Caco-2 (cell line): Measurements from ENCODE around the gene HCFC1R1. TPM values are rescaled to one million over a fixed set of nuclear protein-coding genes. Genes with fewer than 3 reads are reported as not detected.

ENCODE experiments used
- BruUV-seq: library from RNA; stranded (reverse); fragments of 400-500 nt; replicated peaks from 2 replicates; lab custom pipeline; 2021; lab: Mats Ljungman, UMichigan
- CTCF ChIA-PET: fragments of 300-600 bp; sonication (Branson Sonifier 250); formaldehyde crosslinking; loops from one replicate; lab custom pipeline; 2022; ENCODE audit warnings: antibody characterized with exemption; lab: Charles Lee
- POLR2A ChIA-PET: fragments of 300-600 bp; sonication (Branson Sonifier 250); formaldehyde crosslinking; loops from one replicate; lab custom pipeline; 2022; ENCODE audit warnings: antibody characterized with exemption; lab: Charles Lee
- DNase-seq, 2 experiments: peaks; one replicate each; pipeline versions ENCODE4 v3.0.0 to v3.0.0-alpha.2; 2020 to 2022
- H3K27me3 ChIP-seq: replicated peaks from 2 replicates; pipeline ENCODE4 v1.6.0; 2011; ENCODE audit warnings: low read length; ENCODE audit not compliant: control insufficient read depth, insufficient read depth
- H3K36me3 ChIP-seq: 2 replicates; pipeline ENCODE4 v1.5.1; 2011; ENCODE audit warnings: low read length; ENCODE audit not compliant: control insufficient read depth, insufficient read depth
- H3K4me1 ChIP-seq: fragments of 250-450 bp; sonication (Bioruptor Pico); 2 replicates; pipeline ENCODE4 v1.5.1; 2020; ENCODE audit warnings: mild to moderate bottlenecking
- H3K4me3 ChIP-seq: 2 replicates; pipeline ENCODE4 v1.5.1; 2011; ENCODE audit warnings: low read depth, mild to moderate bottlenecking, control low read depth, low read length
- H3K9me3 ChIP-seq: fragments of 250-450 bp; sonication (Bioruptor Pico); 2 replicates; pipeline ENCODE4 v1.5.1; 2020; ENCODE audit warnings: mild to moderate bottlenecking, moderate library complexity
- H3K27ac Mint-ChIP-seq: one replicate; pipeline ENCODE4 v1.8.0; 2022; ENCODE audit warnings: mixed read lengths; ENCODE audit not compliant: unreplicated experiment
- H3K27me3 Mint-ChIP-seq: one replicate; pipeline ENCODE4 v1.8.0; 2022; ENCODE audit warnings: mixed read lengths; ENCODE audit not compliant: insufficient read depth, unreplicated experiment
- H3K36me3 Mint-ChIP-seq: one replicate; pipeline ENCODE4 v1.8.0; 2022; ENCODE audit warnings: mild to moderate bottlenecking, mixed read lengths; ENCODE audit not compliant: insufficient read depth, unreplicated experiment
- H3K4me1 Mint-ChIP-seq: one replicate; pipeline ENCODE4 v1.8.0; 2022; ENCODE audit warnings: low read depth, mixed read lengths; ENCODE audit not compliant: unreplicated experiment
- H3K4me3 Mint-ChIP-seq: one replicate; pipeline ENCODE4 v1.8.0; 2022; ENCODE audit warnings: mild to moderate bottlenecking, moderate library complexity, mixed read lengths; ENCODE audit not compliant: unreplicated experiment
- H3K9me3 Mint-ChIP-seq: one replicate; pipeline ENCODE4 v1.8.0; 2022; ENCODE audit warnings: mixed read lengths; ENCODE audit not compliant: unreplicated experiment
- intact Hi-C: fragments of 100-400 bp; cut with micrococcal nuclease; formaldehyde crosslinking; loops from one replicate; pipeline ENCODE4 v1.10.0; 2022; ENCODE audit not compliant: unreplicated experiment
- total RNA-seq: library from RNA; stranded (reverse); gene quantifications from 2 replicates; pipeline ENCODE4 v1.2.3, GENCODE V29; 2022
- TF ChIP-seq, protein P1 (sequence below), 2 experiments: fragments of 200-600 bp in 1 of 2; IDR thresholded peaks; 1 replicate in 1 of 2; 2 replicates in 1 of 2; pipeline versions ENCODE4 v1.5.1 to v1.8.0; 2011 to 2022; ENCODE audit warnings: antibody characterized with exemption in 1 of 2, control low read depth in 1 of 2, inconsistent platforms in 1 of 2, low read depth in 1 of 2, low read length in 1 of 2, mild to moderate bottlenecking in 1 of 2, moderate library complexity in 1 of 2; ENCODE audit not compliant: insufficient read depth in 1 of 2, severe bottlenecking in 1 of 2, unreplicated experiment in 1 of 2

HCFC1R1 gene
- total RNA-seq, 1 experiment from 2014 or later, result 44.9 TPM

DNA sequence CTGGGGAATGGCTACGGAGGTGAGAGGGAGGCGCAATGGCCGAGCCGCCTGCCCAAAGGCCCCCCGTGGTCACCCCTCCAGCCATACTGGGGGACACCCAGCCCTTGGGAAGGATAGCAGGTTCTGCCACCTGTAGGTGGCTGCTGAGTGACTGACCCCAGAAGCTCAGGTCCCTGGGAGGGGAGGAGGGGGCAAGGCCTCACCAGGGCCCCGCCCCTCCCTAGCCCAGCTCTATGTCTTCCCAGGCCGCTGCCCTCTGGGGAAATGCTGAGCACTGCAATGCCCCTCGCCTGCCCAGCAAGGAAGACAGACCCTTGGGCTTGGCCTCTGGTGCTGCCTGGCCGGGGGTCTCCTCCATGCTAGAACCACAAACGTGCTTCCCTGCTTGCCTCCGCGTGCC lies 22.4 kb downstream of the HCFC1R1 start:
- Mint-ChIP-seq H3K9me3 (no peaks in the 10 kb centered on the region), H3K27me3 (no peaks in the 10 kb centered on the region)

DNA sequence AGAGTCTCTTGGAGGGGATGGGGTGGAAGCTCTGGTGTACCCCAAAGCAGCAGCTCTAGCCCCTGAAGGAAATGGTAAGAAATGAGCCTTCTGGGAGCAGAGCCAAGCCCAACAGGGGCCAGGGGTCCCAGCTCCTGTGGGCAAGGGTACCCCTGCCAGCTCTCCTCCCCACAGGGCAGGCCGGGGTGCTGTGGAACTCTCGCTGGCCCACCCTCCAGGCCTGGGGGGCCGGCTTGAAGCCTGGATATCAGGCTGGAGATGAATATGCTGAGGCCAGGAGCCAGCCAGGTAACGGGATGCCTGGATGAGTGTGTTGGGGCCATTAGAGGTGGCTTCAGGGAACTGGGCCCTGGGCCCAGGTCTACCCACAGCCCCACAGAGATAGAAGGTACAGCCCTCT lies 23.2 kb downstream of the HCFC1R1 start:
- TF ChIP-seq, protein P1, sequence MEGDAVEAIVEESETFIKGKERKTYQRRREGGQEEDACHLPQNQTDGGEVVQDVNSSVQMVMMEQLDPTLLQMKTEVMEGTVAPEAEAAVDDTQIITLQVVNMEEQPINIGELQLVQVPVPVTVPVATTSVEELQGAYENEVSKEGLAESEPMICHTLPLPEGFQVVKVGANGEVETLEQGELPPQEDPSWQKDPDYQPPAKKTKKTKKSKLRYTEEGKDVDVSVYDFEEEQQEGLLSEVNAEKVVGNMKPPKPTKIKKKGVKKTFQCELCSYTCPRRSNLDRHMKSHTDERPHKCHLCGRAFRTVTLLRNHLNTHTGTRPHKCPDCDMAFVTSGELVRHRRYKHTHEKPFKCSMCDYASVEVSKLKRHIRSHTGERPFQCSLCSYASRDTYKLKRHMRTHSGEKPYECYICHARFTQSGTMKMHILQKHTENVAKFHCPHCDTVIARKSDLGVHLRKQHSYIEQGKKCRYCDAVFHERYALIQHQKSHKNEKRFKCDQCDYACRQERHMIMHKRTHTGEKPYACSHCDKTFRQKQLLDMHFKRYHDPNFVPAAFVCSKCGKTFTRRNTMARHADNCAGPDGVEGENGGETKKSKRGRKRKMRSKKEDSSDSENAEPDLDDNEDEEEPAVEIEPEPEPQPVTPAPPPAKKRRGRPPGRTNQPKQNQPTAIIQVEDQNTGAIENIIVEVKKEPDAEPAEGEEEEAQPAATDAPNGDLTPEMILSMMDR (IDR thresholded peaks at IDR 0.05; ENCODE audit: insufficient read depth in 1 of 2, low read depth in 1 of 2, low read length in 1 of 2, severe bottlenecking in 1 of 2, unreplicated experiment in 1 of 2), result no peak
- no peaks in the 10 kb centered on the region for H3K27me3 ChIP-seq
- intact Hi-C loops, result no loop called here
- Mint-ChIP-seq H3K27me3 (no peaks in the 10 kb centered on the region), H3K4me1 (no peaks in the 10 kb centered on the region), H3K4me3 (no peak overlapping the region), H3K36me3 (peaks cover 19% of the 10 kb centered on the region), H3K9me3 (no peaks in the 10 kb centered on the region), H3K27ac (no peak overlapping the region)
- DNase-seq, result no peak
- BruUV-seq, result no TSS peak
- ChIA-PET CTCF (interaction anchor here (0.5 to 1.9 kb wide), 4 partner anchors 20 to 122 kb away, joined by 4 to 15 read pairs (median 4); partner anchors contain the start of gene TNFRSF12A), POLR2A (no interaction called here)
- H3K4me1 ChIP-seq, result peaks cover 3% of the 10 kb centered on the region; the same call in 1 of the 2 replicates
- H3K4me3 ChIP-seq, result no peak overlapping the region
- H3K9me3 ChIP-seq, result no peaks in the 10 kb centered on the region
- H3K36me3 ChIP-seq, result peaks cover 1% of the 10 kb centered on the region; the same call in 1 of the 2 replicates

More for the DNA sequence above, 22.4 kb downstream of the HCFC1R1 start:
- ChIA-PET CTCF (interaction anchor here (0.5 to 1.9 kb wide), 7 partner anchors 9 to 509 kb away, joined by 3 to 15 read pairs (median 4); partner anchors contain the start of gene ZNF213), POLR2A (no interaction called here)
- no TSS peak for BruUV-seq
- Histone ChIP-seq H3K27me3 (no peaks in the 10 kb centered on the region), H3K4me1 (peaks cover 11% of the 10 kb centered on the region), H3K9me3 (no peaks in the 10 kb centered on the region), H3K4me3 (no peak overlapping the region), H3K36me3 (peaks cover 1% of the 10 kb centered on the region; the same call in 1 of the 2 replicates)
- Mint-ChIP-seq H3K4me3 (no peak overlapping the region), H3K27ac (no peak overlapping the region), H3K36me3 (peaks cover 19% of the 10 kb centered on the region), H3K4me1 (no peaks in the 10 kb centered on the region)
- intact Hi-C loops, result no loop called here
- TF ChIP-seq, protein P1 (IDR thresholded peaks at IDR 0.05; ENCODE audit: insufficient read depth in 1 of 2, low read depth in 1 of 2, low read length in 1 of 2, severe bottlenecking in 1 of 2, unreplicated experiment in 1 of 2), result no peak
- peak in 1 of 2 experiments; percentile 43 for DNase-seq

DNA sequence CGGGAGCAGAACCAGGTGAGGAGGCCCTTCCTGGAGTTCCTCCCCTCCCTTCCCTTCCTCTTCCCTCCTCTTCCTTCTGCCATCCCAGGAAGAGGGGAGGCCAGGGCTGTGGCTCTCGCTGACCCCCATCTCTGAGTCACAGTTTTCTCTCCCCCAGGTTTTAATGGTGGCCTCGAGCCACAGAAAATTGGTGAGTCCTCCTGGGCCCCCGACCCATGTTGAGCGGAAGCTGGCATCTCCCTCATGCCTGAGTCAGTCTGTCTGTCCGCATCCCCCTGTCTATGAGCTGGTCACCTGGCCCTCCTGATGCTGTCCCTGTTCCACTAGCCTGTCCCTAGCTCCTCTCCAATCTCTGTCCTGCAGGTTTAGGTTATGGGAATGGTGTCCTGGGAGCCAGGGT lies 23.8 kb downstream of the HCFC1R1 start:
- no TSS peak for BruUV-seq
- no peaks in the 10 kb centered on the region for H3K27me3 Mint-ChIP-seq
- peaks cover 17% of the 10 kb centered on the region for H3K36me3 Mint-ChIP-seq
- H3K4me3 Mint-ChIP-seq, result no peak overlapping the region
- H3K27ac Mint-ChIP-seq, result no peak overlapping the region
- H3K4me1 ChIP-seq, result 0 out of 2 replicates have a peak, but pooled peaks cover 3% of the 10 kb centered on the region
- CTCF ChIA-PET, result interaction anchor here (0.5 to 1.9 kb wide), 2 partner anchors 20 to 28 kb away, joined by 4 to 15 read pairs; partner anchors contain the start of gene TNFRSF12A
- H3K36me3 ChIP-seq, result peaks cover 1% of the 10 kb centered on the region; the same call in 1 of the 2 replicates
- no peak overlapping the region for H3K4me3 ChIP-seq
- H3K27me3 ChIP-seq, result no peaks in the 10 kb centered on the region
- no peaks in the 10 kb centered on the region for H3K4me1 Mint-ChIP-seq
- POLR2A ChIA-PET, result no interaction called here
- TF ChIP-seq, protein P1 (IDR thresholded peaks at IDR 0.05; ENCODE audit: insufficient read depth in 1 of 2, low read depth in 1 of 2, low read length in 1 of 2, severe bottlenecking in 1 of 2, unreplicated experiment in 1 of 2), result no peak
- no peaks in the 10 kb centered on the region for H3K9me3 Mint-ChIP-seq
- intact Hi-C loops, result no loop called here
- H3K9me3 ChIP-seq, result no peaks in the 10 kb centered on the region
- no peak for DNase-seq
